ENCODE measurements around the gene METTL2B. TPM values are rescaled to one million over a fixed set of nuclear protein-coding genes. Genes with fewer than 3 reads are reported as not detected.

Gene METTL2B
- total and polyA plus RNA-seq, 2 of the 13 experiments (the other 11 are each of a cell fraction or from before 2014, with no cell fraction given) = 15.5 to 33.1 TPM

DNA sequence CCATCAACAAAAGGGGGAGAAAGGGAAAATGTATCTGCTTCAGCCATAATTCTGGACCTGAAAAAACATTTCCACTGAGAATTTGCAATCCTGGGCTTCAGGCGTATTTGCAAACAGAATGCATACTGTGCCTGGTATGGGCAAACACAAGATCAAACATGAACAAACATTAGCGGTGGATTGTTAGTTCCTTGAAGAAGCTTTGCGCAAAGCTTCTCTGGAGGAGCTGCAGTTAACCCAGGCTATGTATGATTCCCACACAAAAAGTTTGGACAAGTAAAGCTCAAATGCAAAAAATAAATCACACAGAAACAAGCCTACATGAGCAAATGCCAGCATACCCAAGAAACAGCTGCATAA lies 41.2 kb upstream of the METTL2B start (continued):
- TF ChIP-seq, protein P1, sequence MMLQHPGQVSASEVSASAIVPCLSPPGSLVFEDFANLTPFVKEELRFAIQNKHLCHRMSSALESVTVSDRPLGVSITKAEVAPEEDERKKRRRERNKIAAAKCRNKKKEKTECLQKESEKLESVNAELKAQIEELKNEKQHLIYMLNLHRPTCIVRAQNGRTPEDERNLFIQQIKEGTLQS (CRISPR knock-in tag; IDR thresholded peaks at IDR 0.05) = no peak
- TF ChIP-seq, protein P2, sequence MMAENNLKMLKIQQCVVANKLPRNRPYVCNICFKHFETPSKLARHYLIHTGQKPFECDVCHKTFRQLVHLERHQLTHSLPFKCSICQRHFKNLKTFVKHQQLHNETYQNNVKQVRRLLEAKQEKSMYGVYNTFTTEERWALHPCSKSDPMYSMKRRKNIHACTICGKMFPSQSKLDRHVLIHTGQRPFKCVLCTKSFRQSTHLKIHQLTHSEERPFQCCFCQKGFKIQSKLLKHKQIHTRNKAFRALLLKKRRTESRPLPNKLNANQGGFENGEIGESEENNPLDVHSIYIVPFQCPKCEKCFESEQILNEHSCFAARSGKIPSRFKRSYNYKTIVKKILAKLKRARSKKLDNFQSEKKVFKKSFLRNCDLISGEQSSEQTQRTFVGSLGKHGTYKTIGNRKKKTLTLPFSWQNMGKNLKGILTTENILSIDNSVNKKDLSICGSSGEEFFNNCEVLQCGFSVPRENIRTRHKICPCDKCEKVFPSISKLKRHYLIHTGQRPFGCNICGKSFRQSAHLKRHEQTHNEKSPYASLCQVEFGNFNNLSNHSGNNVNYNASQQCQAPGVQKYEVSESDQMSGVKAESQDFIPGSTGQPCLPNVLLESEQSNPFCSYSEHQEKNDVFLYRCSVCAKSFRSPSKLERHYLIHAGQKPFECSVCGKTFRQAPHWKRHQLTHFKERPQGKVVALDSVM (CRISPR knock-in tag; IDR thresholded peaks at IDR 0.05) = no peak
- TF ChIP-seq ZNF883 (CRISPR knock-in tag; IDR thresholded peaks at IDR 0.05; ENCODE audit: not compliant biosample characterization) (no peak), TBL1XR1 (IDR thresholded peaks at IDR 0.05; ENCODE audit: borderline replicate concordance, low read length, partially characterized antibody) (no peak), KDM5A (IDR thresholded peaks at IDR 0.05; ENCODE audit: borderline replicate concordance, low read length) (no peak), GMEB2 (CRISPR knock-in tag; IDR thresholded peaks at IDR 0.05; ENCODE audit: low read depth) (no peak), SNAPC5 (CRISPR knock-in tag; IDR thresholded peaks at IDR 0.05; ENCODE audit: borderline replicate concordance) (no peak), ZNF124 (CRISPR knock-in tag; IDR thresholded peaks at IDR 0.05) (no peak), ZNF513 (CRISPR knock-in tag; conservative IDR thresholded peaks at IDR 0.05) (no peak), ZBTB3 (CRISPR knock-in tag; IDR thresholded peaks at IDR 0.05; ENCODE audit: borderline replicate concordance, low read depth) (no peak), ZNF567 (CRISPR knock-in tag; IDR thresholded peaks at IDR 0.05; ENCODE audit: borderline replicate concordance) (no peak), AGO1 (IDR thresholded peaks at IDR 0.05; ENCODE audit: low read depth, low read length, poor library complexity, severe bottlenecking) (no peak), ZNF143 (CRISPR knock-in tag; IDR thresholded peaks at IDR 0.05) (no peak), RARA (CRISPR knock-in tag; IDR thresholded peaks at IDR 0.05) (peak; percentile 53), JARID2 (CRISPR knock-in tag; IDR thresholded peaks at IDR 0.05; ENCODE audit: insufficient replicate concordance) (no peak), ZKSCAN5 (CRISPR knock-in tag; IDR thresholded peaks at IDR 0.05) (no peak)
- TF ChIP-seq, protein P3, sequence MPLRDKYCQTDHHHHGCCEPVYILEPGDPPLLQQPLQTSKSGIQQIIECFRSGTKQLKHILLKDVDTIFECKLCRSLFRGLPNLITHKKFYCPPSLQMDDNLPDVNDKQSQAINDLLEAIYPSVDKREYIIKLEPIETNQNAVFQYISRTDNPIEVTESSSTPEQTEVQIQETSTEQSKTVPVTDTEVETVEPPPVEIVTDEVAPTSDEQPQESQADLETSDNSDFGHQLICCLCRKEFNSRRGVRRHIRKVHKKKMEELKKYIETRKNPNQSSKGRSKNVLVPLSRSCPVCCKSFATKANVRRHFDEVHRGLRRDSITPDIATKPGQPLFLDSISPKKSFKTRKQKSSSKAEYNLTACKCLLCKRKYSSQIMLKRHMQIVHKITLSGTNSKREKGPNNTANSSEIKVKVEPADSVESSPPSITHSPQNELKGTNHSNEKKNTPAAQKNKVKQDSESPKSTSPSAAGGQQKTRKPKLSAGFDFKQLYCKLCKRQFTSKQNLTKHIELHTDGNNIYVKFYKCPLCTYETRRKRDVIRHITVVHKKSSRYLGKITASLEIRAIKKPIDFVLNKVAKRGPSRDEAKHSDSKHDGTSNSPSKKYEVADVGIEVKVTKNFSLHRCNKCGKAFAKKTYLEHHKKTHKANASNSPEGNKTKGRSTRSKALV (CRISPR knock-in tag; IDR thresholded peaks at IDR 0.05) = no peak
- TF ChIP-seq, protein P4, sequence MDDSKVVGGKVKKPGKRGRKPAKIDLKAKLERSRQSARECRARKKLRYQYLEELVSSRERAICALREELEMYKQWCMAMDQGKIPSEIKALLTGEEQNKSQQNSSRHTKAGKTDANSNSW (CRISPR knock-in tag; IDR thresholded peaks at IDR 0.05; ENCODE audit: borderline replicate concordance) = no peak
- TF ChIP-seq, protein P5, sequence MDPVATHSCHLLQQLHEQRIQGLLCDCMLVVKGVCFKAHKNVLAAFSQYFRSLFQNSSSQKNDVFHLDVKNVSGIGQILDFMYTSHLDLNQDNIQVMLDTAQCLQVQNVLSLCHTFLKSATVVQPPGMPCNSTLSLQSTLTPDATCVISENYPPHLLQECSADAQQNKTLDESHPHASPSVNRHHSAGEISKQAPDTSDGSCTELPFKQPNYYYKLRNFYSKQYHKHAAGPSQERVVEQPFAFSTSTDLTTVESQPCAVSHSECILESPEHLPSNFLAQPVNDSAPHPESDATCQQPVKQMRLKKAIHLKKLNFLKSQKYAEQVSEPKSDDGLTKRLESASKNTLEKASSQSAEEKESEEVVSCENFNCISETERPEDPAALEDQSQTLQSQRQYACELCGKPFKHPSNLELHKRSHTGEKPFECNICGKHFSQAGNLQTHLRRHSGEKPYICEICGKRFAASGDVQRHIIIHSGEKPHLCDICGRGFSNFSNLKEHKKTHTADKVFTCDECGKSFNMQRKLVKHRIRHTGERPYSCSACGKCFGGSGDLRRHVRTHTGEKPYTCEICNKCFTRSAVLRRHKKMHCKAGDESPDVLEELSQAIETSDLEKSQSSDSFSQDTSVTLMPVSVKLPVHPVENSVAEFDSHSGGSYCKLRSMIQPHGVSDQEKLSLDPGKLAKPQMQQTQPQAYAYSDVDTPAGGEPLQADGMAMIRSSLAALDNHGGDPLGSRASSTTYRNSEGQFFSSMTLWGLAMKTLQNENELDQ (CRISPR knock-in tag; IDR thresholded peaks at IDR 0.05; ENCODE audit: borderline replicate concordance) = no peak
